ENCODE measurements around the gene EPHA1.

Gene EPHA1

DNA sequence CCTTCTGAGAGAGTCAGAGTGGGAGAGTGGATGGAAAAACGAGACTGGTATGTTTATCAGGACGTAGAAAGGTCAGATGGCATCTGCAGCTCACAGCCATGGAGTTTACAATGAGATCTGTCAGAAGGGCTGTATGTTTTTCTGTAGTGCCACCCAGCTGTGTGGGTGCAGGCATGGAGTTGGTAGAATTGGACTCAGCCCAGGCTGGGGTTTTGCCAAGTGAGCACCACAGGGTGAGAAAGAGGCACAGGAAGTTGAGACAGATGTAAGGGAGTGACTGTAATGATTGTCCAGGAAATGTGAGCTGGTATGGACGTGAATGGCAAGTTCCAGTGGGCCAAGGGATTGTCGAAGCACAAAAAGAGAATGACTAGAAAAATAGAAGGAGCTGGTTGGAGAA is 36.6 kb downstream of the EPHA1 start:
- peak; percentile 54 for DNase-seq (ENCODE audit: low read depth)

DNA sequence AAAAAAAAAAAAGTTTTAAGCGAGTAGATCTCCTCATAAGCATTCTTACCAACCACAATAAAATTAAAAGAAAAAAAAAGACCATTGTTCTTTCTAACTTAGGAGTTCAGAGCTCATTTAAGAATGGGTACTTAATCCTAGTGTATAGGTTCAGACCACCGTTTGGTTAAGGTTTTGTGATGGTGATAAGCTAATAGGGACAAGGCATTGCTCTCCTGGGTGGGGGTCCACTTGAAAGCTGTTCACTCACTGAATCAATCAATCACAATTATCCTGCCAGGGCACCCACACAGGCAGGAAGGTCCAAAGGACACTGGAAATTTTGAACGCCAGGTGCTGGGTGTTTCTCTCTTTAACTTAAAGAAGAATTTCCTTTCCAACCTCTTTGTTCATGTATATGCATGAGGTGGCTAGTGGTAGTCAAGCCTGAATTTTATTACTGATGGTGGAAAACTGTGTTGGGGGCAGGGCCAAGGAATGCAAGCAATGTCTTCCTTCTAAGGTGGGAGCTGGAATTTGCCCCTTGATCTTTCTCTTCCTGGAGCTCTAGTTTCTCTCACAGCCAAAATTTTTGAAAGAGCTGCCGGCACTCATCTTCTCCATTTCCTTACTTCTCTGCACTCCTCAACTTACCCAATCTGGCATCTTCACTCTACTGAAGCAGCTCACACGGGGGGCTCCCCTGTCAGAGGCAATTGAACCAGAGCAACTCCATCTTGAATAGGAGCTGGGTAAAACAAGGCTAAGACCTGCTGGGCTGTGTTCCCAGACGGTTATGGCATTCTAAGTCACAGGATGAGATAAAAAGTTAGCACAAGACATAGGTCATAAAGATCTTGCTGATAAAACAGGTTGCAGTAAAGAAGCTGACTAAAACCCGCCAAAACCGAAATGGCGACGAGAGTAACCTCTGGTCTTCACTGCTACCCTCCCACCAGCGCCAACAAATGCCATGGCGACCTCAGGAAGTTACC is 38.7 kb downstream of the EPHA1 start:
- no peak for DNase-seq (ENCODE audit: low read depth)

DNA sequence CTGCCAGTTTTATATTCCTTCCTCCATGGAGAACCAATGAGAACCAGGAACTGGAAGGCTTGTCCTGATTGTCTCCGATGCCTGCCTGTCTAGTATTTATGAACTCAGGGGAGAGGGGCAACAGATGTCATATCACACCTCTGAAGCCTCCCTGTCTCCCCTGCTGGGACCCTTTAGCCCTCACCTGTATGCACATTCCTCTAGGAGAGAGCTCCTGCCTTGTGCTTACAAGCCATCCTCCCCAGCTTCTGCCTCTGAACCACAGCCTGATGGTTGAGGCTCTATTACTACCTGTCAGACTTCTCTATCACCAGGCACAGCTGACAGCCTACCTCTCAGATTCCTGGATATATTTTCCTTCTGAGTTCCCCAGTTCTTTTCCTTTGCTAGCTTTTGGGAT is 40.3 kb downstream of the EPHA1 start:
- DNase-seq (ENCODE audit: low read depth): no peak

DNA sequence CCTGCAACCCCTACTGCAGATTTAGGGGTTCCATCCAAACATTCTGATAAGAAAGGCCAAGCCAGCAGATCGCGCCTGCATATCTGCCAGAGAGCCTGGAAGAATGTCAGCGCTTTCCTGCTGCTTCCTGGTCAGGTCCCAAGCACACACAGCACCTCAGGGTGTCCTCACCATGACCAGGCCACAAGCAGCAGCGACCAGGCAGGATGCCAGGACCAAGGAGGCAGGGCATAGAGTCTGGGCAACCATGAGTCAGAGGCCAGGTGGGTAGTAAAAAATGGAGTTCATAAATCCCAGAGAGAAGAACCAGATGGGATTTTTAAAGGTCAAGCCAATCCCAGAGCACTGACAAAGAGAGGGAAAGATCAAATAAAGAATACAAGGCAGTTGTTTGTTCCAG is 40.7 kb downstream of the EPHA1 start:
- no peak for DNase-seq (ENCODE audit: low read depth)

DNA sequence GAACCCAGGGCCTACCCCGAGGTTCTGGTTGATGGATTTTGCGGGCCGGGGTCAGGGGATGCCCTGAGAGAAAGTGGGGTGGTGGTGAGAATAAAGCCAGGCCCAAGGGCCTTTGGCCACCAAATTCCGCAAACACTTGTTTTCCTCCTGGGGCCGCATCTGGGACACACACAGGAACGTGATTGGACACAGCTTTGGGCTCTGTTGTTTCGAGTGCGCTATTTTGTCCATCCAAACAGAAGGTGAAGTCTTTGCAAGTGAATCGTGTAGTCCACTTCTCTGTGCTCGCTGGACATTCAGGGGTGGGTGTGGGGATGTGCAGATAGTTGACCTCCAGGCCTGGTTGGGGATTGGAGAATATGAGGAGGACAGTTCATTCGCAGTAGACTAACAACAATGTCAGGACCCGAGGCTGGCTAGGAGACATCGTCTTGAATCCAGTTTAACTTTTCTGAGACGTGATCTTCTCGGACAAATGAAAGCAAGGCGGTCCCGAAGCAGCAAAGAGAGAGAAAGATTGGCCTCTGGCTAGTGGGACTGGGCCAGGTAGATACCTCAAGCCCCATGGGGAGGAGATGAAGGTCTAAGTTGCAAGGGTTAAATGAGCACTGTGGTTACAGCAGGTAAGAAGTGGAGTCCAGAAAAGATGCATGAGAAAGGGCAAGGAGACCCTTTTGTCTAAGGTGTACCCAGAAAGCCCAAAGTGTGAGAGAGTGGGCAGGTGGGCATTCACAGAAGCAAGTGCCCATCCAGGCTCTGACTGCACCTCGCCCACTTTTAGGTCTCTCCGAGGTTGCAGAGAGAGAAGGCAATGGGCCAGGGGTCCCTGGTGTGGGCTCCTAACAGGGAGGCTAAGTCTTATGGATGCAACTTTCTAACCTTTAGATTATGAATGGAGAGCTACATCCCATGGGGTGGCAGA is 45.4 kb downstream of the EPHA1 start:
- DNase-seq (ENCODE audit: low read depth): no peak

- peak; percentile 22 for DNase-seq (ENCODE audit: low read depth)
These were observed 46.3 kb downstream of the EPHA1 start, which contains the start of gene FAM131B for GRCh38 chr7:143362131-143363015. Gene FAM131B, minus strand, starts transcription at chr7:143362713. Its CDS starts 110 bp downstream, at chr7:143362603.

DNA sequence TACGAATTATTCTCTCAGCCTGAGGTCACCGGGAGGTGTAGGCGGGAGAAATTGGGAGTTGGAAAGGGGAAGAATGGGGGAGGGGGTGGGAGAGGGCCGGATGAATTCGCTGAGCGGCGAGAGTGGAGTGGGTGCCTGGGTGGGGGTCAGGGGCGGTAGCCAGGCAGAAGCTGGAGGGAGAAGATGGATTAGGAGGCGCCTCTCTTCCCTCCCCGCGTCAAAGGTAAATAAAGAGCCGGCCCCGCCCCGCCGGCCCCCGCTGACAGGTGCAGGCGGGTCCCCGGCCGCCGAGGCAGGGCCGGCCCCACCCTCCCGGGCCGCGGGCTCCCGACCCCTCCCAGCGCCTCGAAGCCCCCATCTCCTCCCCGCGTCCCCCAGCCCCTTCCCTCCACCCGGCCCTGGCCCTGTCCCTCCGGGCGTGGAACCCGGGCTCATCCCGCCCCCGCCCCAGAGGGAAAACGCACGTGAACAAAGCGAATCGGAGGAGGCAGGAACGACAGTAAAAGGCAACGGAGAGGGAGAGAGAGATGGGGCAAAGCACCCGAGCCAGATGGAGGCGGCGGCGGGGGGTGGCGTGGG is 47.0 kb downstream of the EPHA1 start:
- no peak for DNase-seq (ENCODE audit: low read depth)

DNA sequence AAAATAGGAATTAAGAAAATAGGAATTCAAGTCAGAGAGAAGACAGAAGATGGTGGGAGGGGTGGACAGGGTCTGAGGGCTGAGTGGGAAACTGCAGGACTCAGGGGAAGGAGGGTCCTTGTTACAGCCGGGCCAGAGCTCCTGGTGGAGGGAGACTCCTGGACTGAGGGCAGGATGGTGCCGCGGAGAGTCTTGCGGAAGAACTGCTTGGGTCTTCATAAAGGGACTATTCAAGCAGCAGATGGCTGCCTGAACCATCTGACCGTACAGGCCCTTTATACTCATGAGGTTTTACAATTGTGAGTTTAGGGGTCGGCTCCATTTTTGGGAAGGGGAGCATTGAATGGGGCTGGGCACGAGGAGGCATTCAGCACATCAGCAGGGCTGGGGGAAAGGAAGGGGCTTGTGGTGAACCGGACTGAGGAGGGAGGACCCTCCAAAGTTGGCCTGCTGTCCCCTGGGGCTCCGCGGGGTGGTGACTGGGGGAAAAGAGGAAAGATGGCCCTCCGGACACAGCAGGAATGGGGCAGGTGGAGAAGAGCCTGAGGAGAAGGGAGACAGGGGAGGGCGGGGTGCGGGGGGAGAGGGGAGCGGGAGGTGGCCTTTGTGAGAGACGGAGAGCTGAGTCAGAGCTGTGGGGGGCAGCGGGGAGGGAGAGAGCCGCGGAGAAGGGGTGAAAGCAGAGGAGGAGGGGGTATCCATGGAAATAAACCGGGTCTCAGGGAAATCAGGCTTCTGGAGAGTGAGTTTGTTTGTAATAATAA is 47.7 kb downstream of the EPHA1 start:
- no peak for DNase-seq (ENCODE audit: low read depth)

DNA sequence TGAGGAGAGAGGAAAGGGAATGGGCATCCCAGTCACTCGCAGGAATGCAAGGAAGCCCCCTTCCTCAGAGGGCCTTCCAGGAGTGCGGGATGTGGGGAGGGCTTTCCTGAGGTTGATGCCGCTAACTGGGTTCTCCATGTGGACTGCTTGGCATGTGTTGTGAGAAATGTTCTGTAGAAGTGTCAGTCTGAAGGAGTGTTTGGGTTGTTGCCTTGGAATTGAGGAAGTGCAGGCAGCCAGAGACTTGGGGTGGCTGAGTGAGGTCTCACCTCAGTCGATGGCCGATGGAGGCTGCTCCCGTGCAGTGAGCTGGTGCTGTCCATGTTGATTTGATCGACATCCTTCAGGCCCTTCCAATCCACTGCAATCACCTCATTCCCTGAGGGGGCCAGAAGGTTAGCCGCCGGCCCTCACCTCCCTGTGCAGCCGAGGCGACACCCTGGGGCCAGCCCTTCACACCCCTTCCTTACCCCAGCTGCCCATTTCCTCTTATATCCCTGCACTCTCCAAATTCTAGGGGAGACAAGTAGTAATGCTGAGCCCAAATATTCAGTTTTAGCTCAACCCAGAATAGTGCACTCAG is 48.8 kb downstream of the EPHA1 start:
- no peak for DNase-seq (ENCODE audit: low read depth)

DNA sequence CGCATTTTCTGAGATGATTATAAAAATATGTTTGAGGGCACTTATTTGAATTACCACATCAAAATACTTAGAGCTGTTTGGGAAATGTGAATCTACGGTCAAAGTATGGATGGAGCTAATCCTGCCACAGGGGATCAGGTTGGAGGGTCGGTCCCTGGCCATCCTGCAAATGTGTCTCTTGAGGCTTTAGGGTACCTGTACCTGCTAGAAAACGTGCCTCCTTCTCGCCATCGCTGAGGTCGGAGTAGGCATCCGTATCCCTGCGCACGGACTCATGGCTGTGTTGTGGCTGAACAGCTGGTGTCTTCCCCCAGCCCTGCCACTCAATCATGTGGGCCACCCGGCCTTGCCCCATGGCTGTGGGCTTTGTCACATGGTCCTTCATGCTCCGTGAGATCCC is 50.0 kb downstream of the EPHA1 start:
- no peak for DNase-seq (ENCODE audit: low read depth)

- no peak for DNase-seq (ENCODE audit: low read depth)
These were observed 52.1 kb downstream of the EPHA1 start for GRCh38 chr7:143356414-143357050.

DNA sequence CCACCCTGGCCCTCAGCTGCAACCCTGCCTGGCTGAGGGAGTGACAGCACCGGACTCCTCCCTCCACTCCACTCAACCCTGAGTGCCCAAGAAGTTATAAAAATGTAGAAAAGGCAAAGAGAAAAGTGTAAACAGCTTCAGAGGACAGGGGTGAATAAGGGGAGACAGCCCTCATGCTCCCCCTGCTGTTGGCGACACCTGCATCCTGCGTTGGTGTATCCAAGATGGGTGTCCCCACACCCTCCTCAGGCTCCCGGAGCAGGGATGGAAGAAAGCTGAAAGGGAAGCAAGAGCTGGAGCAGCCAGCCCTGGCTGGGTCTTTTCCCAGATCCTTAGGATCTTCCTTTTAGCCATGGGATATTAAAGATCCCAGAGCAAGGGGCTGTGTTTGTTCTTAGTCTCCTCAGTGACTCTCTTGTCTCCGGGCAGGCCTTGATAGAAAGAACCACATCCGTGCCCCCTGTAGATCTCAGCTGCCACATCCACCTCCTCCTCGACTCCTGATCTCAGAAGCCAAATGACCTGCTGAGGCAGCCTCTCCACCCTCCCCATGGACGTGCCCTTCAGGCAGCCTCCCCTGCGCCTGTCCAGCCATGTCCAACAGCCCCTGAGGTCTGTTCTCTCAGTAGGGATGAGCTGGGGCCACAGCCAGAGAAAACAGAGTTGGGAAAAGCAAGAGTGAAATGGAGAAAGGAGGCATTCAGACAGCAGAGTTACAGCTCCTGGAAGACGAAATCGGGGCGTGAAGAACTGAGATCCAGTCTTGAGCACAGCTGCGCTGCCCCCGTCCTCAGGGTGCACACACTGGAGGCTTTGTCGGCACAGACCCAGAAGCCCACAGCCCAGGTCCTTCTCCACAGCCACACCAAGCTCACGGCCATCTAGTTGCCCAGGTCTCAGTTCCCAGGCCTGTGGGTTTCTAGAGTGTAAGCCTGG is 52.9 kb downstream of the EPHA1 start:
- no peak for DNase-seq (ENCODE audit: low read depth)

GRCh38 chr7:143354965-143355364 is 53.7 kb downstream of the EPHA1 start:
- DNase-seq (ENCODE audit: low read depth): no peak

GRCh38 chr7:143354376-143354775 is 54.3 kb downstream of the EPHA1 start:
- no peak for DNase-seq (ENCODE audit: low read depth)

DNA sequence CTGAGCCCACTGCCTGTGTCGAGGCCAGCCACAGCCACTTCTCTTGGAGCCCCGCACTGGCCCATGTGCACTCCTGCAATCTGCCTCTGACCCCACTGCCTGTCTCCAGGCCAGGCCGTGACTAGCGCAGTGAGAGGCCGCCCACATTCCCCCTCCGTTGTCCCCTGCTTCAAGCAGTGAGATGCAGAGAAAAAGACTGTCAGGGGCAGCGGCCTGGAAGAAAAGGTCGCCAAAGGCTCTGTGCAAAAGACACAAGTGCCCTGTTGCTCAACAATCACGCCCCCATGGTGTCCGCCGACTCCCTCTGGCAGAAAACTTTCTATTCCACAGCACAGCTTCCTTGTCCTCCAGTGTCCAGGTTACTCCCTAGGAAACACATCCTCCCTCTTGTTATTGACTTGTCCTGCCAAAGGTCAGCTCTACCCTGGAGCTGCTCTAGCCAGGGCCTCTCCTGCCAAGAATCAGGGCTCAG is 56.1 kb downstream of the EPHA1 start:
- DNase-seq (ENCODE audit: low read depth): no peak

- no peak for DNase-seq (ENCODE audit: low read depth)
These were observed 57.1 kb downstream of the EPHA1 start for GRCh38 chr7:143351574-143351973.

GRCh38 chr7:143351060-143351459 is 57.6 kb downstream of the EPHA1 start:
- DNase-seq (ENCODE audit: low read depth): no peak

DNA sequence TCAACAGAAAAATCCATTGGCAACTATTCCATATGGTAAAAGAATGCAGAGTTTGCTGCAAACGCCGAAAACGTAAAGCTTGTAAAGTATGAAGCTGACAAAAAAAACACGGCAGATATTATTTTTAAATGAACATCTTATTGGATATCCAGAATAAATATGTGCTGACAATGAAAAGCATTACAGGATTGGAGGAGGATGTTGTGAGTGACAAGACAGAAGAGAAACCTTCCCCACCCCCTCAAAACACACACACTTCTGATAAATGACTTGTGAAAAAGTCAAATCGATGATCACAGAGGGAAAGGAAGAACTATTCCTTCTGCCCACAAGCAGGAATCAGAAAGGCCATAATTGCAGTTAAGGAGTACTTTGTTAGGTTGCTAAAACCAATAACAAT is 60.7 kb downstream of the EPHA1 start:
- no peak for DNase-seq (ENCODE audit: low read depth)
